Stimulated activated CD8-positive, alpha-beta memory T cell treated with anti-CD3 and anti-CD28 coated beads, Interleukin-12 subunit alpha, Interleukin-12 subunit beta, amount 100 ng/mL, for 4 hours (primary cell): ENCODE results near the gene CACNA2D2.
"Not testable (repeated sequence)": the region's sequence is repeated elsewhere in the genome, so short reads cannot be mapped to it uniquely, and the experiment has no call there.

Experiments used
- DNase-seq: peaks from one replicate; pipeline ENCODE4 v3.0.0-alpha.2; 2020; ENCODE audit warnings: low read depth

CACNA2D2 gene

GRCh38 chr3:50530001-50530970 is 26.9 kb upstream of the CACNA2D2 start:
- DNase-seq, result no peak

DNA sequence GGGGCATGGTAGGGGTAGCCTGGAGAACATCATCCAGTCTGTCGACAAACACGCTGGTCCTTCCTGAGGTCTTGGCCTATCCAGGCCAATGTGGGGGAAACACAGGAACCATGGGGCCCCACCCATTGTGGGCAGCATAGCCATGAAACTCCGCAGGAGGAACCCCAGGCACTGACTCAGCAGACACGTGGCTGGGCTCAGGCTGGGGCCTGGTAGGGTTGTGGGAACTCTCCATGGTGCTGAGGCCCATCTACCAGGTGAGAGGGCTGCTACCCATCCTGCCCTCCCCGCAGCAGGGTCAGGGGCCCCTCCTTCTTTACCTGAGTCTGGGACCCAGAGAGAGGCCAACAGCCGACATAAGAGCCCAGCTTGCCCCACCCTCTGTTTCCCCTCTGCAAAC is 22.6 kb upstream of the CACNA2D2 start:
- DNase-seq, result peak; percentile 16

GRCh38 chr3:50525191-50525910 is 21.9 kb upstream of the CACNA2D2 start:
- no peak for DNase-seq

DNA sequence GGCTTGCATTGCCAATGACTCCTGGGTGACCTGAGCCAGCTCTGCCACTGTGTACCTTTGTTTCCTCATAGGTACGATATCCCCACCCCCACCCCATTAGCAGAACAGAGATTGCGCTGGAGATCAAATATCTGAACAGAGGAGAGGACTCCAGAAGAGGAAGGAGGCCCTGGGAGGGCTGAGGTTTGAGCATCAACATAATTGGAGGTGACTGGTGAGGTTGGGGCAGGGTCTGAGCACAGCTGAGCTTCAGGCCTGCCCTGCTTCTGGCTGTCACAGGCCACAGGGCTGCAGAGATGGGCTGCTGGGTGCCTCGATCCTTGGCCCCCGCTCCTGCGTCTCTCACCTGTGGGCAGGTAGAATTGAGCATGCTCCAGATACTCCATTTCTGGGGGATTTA is 21.3 kb upstream of the CACNA2D2 start:
- DNase-seq, result no peak

GRCh38 chr3:50523279-50523811 is 19.9 kb upstream of the CACNA2D2 start:
- DNase-seq, result no peak

- no peak for DNase-seq
Observed at GRCh38 chr3:50521572-50521971, 18.1 kb upstream of the CACNA2D2 start.

- no peak for DNase-seq
Observed at GRCh38 chr3:50520849-50521248, 17.4 kb upstream of the CACNA2D2 start.

GRCh38 chr3:50519471-50520089 is 16.1 kb upstream of the CACNA2D2 start:
- DNase-seq, result peak; percentile 38

GRCh38 chr3:50518436-50518835 is 15.0 kb upstream of the CACNA2D2 start:
- DNase-seq, result no peak

- no peak for DNase-seq
Observed at GRCh38 chr3:50517721-50518206, 14.3 kb upstream of the CACNA2D2 start.

- DNase-seq, result no peak
Observed at GRCh38 chr3:50516440-50516871, 13.0 kb upstream of the CACNA2D2 start.

GRCh38 chr3:50515565-50516439 is 12.4 kb upstream of the CACNA2D2 start:
- DNase-seq, result no peak

- not testable (repeated sequence) for DNase-seq
Observed at GRCh38 chr3:50512908-50513307, 9.5 kb upstream of the CACNA2D2 start.

DNA sequence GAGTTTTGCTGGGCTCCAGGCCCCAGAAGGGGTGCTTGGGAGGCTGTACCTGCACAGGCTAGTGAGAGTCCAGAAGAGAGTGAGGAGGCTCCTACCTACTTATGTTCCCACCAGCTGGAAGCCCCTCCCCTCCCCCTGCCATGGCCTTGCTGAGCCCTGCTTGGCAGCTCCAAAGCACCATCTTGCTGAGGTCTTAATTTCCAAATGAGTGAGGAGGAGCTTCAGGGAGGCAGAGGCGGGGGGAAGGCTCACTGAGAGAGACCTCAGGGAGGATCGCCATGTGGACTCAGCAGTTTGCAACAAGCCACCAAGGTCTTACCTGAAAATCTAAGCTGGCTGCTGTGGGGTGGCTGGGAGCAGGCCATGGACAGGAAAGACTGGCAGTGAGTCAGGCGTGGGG is 8.7 kb upstream of the CACNA2D2 start:
- DNase-seq, result no peak

- no peak for DNase-seq
Observed at GRCh38 chr3:50510325-50510724, 6.9 kb upstream of the CACNA2D2 start.

DNA sequence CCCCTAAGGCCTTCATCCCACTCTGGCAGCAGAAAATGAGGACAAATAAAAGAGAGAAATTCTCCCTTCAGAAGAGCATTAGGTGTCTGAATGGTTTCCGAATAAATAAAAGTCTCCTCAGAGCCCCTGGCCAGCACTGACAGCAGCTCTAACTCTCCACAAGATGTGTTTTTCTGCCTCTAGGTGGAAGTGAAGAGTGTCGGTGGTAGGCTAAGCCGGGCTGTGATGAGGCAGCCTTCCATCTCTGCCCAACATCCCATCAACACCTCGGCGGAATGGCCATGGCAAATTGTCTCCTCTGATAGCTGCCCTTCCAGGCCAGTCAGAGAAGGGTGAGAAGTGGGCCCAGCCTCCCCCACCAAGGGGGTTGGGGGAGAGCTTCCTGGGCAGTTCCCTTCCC is 6.3 kb upstream of the CACNA2D2 start:
- no peak for DNase-seq

DNA sequence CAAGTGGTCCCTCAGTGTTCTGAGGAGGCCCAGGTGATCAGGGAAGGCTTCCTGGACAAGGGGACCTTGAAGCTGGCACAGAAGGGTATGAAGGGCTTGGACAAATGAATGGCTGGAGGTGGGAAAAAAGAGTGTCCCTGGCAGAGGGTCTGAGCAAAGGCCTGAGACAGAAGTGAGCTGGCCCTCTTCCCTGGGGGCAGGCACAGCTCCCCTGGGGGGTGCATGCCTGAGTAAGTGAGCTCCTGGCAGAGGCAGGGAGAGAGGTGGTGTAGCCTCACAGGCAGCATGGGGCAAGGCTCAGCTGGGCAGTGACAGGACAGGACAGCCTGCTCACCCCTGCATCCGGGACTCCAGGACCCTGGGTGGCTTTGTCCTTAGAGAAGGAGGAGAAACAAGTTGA is 5.4 kb upstream of the CACNA2D2 start:
- DNase-seq, result no peak

GRCh38 chr3:50506169-50506568 is 2.7 kb upstream of the CACNA2D2 start:
- no peak for DNase-seq

DNA sequence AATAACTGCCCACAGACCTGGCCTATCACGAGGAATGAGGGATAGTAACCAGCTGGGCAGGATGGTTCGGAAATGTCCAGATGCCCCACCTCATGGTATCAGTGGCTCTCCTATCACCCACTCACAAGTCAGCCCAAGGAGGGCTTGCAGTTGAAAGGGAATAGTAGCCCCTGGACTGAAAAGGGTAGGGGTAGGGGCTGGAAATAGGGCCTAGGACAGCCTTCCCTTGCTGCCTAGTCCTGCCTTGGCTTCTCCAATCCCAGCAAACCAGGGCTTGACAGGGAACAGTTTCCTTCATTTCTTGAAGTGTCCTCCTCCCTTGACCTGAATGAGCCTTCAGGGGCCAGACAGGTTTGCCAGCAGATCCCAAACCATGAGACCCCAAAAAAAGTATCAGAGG is 1.2 kb upstream of the CACNA2D2 start:
- no peak for DNase-seq

DNA sequence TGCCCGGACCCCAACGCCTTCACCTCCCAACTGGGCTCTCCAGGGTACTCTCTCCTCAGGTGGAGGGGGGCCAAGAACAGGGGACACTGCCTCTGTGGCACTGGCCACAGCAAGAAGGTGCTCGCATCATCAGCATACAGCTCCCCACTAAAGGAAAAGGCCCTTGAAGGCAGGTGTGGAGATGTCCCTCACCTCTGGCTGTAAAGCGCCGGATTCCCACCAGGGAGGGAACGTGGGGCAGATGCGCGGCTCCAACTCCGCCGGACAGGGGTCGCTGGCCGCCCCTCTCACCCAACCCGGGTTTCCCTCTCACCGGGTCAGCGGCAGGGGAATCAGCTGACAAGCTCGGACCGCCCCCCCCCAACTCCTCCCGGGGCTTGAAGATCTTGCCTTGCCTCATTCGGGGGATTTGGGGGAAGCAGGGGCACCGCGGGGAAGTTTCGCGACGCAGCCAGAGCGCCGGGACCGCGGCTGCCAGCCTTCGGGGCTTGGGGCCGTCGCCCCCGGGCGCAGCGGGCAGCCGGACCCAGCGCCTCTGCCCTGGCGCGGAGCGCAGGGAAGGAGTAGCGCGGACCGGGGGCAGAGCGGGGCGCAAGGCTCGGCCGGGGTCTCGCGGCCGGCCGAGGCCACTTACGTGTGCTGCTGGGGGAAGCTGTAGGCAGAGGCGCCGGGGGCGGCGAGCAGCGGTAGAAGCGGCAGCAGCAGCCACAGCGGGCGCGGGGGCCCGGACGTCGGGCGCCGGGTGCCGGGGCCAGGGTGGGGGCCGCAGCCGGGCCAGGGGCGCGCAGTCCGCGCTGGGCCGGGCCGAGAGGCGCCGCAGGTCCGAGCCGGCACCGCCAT is 630 bp downstream of the CACNA2D2 start:
- peak; percentile 4 for DNase-seq
